Right ventricle myocardium inferior (tissue), 1 donor: ENCODE data around the gene KRTAP2-3. TPM values are rescaled to one million over a fixed set of nuclear protein-coding genes. Genes with fewer than 3 reads are reported as not detected.
"Not testable (repeated sequence)": the region's sequence is repeated elsewhere in the genome, so short reads cannot be mapped to it uniquely, and the experiment has no call there.

Experiments
- ATAC-seq: fragments of 200-7000 bp; cut with Tn5 transposase; one replicate; pipeline ENCODE4 v1.9.1; 2020; ENCODE audit warnings: mild to moderate bottlenecking, moderate library complexity
- DNase-seq: peaks from one replicate; pipeline ENCODE4 v3.0.0; 2021; ENCODE audit errors: missing footprints
- intact Hi-C: fragments of 100-400 bp; cut with DNase I; formaldehyde crosslinking; loops from one replicate; pipeline ENCODE4 v1.11.0; 2022
- long read RNA-seq: library from polyadenylated mRNA; unstranded; transcript quantifications from one replicate; pipeline ENCODE4 v2.0.0, GENCODE V29; 2021
- total RNA-seq: library from RNA; stranded (reverse); fragmentation: NEBNext Ultra II Directional; extraction: Animal tissue kit (Norgen Biotek cat#: 25700); gene quantifications from one replicate; pipeline ENCODE4 v1.2.1, GENCODE V29; 2021
- donor health status: DM: no; HTN: yes; CAD: no; lungs with severe emphysema.

Gene KRTAP2-3, protein sequence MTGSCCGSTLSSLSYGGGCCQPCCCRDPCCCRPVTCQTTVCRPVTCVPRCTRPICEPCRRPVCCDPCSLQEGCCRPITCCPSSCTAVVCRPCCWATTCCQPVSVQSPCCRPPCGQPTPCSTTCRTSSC
- total RNA-seq = not detected
- long read RNA-seq = 0 reads

DNA sequence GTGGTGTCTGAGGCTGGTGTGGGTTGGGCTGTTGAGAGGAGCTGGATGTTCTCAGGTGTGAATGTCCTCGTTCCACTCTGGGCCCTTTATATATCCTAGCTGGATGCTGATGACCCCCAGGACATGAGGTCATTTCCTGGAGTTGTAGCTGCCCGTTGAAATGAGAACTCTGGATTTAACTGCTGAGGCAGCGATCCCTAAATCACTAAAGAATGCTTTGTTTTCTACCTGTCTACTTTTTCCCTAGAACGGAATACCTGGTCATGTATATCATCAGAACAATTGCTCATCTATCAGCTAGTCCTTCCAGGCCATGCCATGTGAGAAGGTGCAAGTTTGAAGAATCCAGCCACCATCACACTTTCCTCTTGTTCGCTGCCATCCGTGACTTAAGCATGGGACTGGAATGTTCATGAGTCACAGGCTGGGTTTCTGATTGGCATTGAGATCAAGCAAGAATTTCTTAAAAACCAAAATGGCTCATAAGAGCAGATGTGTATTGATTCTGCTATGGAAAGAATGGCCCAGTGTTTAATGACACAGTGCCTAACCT, at the start of gene KRTAP2-3:
Gene KRTAP2-3, minus strand, starts transcription at position 63 of the 553 bp plus-strand sequence. CDS start 64 bp downstream, outside the sequence.
- no peak for ATAC-seq
- intact Hi-C loops = no loop called here
- no peak for DNase-seq

GRCh38 chr17:41108728-41109386, 48.9 kb upstream of the KRTAP2-3 start:
- intact Hi-C loops, ATAC-seq, DNase-seq: not testable (repeated sequence)

GRCh38 chr17:41107941-41108450, 48.1 kb upstream of the KRTAP2-3 start:
- DNase-seq (no peak), ATAC-seq (no peak)
- intact Hi-C loops = no loop called here

GRCh38 chr17:41105347-41105746, 45.4 kb upstream of the KRTAP2-3 start, which contains the start of gene KRTAP4-9:
Gene KRTAP4-9 (plus strand): TSS chr17:41105389. CDS start chr17:41105389, 0 bp downstream.
- intact Hi-C loops, ATAC-seq, DNase-seq: not testable (repeated sequence)

DNA sequence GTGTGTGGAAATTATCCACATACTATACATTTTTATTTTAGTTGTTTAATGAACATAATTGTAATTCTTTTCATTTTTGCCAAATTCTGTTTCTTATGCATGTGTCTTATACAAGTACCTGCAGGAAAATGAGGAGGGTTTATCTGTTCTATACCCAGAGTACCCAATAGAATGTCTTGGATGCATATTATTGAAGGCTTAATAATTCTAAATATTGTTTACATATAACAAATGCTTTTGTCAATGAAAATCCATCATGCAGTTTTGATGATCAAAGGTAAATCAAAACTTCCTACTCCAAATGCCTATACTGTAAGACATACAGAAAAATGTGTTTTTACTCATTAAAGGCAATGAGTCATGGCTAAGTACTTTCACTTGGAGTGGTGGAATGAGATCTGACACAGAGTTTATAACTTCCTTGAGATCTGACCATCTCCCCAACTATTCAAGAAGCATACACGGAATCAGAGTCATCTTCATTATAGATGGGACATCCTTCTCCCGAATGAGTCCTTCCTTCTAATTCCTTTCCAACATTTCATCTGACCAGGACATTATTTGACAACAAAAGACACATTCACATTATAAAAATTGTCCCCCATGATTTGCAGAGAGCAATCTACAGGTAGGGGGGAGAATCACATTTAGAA, 44.6 kb upstream of the KRTAP2-3 start:
- DNase-seq, ATAC-seq, intact Hi-C loops: not testable (repeated sequence)

DNA sequence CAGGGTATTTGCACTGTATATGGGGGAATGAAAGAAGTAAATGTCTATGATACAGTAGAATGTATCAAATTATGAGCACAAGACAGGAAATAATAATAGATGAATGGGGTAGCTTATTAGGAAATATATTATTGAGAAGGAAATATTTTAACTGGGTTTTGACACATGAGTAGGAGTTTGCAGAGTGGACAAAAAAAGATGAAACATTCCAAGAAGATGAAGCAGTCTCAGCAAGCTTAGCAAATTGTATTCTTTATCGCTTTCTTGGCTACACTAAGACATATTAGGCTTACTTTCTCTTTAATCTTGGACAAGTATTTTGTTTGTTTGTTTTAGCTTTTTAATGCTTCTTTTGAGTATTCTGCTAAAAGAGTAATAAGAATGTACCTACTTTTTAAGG, 44.0 kb upstream of the KRTAP2-3 start:
- ATAC-seq (no peak), DNase-seq (no peak)
- intact Hi-C loops = no loop called here

GRCh38 chr17:41101586-41102259, 41.8 kb upstream of the KRTAP2-3 start, which contains the start of gene KRTAP4-16:
Gene KRTAP4-16 (minus strand): TSS chr17:41102209. CDS start chr17:41102209, 0 bp downstream.
- intact Hi-C loops = no loop called here
- no peak for DNase-seq
- ATAC-seq = no peak

DNA sequence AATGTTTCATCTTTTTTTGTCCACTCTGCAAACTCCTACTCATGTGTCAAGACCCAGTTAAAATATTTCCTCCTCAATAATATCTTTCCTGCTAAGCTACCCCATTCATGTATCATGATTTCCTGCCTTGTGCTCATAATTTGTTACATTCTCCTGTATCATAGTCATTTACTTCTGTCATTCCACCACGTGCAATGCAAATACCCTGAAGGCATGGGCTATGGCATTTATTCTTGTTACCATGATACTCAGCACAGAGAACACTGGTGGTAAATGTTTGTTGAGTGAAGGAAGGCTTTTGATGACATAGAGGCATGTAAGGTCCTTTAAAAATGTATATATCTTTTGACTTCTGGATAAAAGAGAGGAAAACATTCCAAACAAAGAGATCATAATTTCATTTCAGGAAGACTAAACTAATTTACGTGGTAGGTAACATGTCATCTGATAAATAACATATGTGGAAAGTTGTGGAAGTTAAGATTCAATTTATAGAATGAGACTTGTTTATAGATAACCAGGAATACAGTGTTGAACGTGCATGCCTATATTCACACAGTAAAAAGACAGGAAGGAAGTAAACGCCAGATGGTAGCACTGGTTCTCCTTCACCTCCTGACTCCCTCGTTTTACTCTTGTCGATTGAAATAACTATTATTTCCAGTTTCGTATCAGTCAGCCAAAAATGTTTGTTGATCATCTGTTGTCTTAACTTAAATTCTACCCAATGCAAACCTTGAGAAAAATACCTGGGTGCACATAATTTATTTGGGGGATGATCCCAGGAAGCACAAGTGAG, 40.0 kb upstream of the KRTAP2-3 start:
- intact Hi-C loops, DNase-seq, ATAC-seq: not testable (repeated sequence)

DNA sequence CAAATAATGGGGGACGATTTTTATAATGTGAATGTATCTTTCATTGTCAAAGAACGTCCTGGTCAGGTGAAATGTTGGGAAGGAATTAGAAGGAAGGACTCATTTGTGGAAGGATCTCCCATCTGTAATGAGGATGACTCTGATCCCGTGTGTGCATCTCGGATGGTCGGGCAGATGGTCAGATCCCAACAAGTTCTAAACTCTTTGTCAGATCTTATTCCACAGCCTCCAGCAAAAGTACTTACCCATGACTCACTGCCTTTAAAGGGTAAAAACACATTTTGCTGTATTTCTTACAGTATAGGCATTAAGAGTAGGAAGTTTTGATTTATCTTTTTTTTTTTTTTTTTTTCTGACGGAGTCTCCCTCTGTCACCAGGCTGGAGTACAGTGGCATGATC, 38.6 kb upstream of the KRTAP2-3 start:
- DNase-seq (no peak), ATAC-seq (no peak)
- intact Hi-C loops = no loop called here

DNA sequence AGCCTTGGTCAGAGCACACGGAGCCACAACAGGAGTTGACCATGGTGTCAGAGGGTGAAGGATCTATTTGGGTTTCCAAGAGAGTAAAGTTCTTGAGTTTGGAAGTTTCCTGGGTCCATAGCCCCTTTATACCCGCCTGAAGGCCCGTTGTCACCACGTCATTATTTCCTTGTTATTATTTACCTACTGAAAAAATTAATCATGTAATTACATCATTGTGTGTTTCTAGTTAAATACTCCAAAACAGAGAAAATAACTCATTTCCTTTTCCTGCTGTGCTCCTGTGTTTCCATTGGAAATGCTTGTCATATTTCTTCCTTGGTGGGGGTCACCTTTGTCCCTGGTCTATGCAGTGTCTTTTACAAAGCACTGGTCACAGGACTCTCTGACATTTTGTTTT, 38.1 kb upstream of the KRTAP2-3 start, which contains the start of gene KRTAP4-8:
Gene KRTAP4-8, minus strand, starts transcription at position 101 of the 400 bp plus-strand sequence. Its CDS starts 58 bp downstream, at position 43.
- intact Hi-C loops = no loop called here
- DNase-seq = no peak
- no peak for ATAC-seq

GRCh38 chr17:41096055-41096454, 36.1 kb upstream of the KRTAP2-3 start:
- intact Hi-C loops = no loop called here

DNA sequence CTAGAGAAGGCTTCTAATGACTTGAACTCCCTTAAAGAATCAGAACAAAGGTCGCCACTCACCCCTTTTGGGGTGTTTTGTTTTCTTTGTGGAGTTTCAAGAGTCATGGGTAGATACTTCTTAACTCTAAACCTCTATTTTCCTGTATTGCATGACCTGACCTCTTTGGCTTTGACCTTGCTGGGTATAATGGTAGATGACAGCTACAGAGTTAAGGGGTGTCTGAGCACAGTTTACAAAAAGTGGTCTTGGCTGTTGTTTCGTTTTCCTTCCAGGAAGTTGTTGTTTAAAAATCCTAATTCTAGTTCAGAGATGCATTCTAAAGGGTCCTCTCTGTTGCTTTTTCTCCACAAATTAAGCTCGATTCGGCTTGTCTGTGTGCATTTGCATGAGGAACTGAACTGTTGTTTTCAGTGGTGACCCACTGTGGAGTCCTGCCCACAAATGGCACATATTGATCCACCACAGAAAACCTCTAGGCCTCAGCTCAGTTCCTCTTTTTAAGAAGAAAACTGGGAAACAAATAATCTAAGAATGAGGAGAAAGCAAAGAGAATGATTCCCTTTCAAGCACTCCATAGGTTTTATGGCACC, 28.9 kb upstream of the KRTAP2-3 start:
- intact Hi-C loops, DNase-seq, ATAC-seq: not testable (repeated sequence)

More at GRCh38 chr17:41096055-41096454, 36.1 kb upstream of the KRTAP2-3 start:
- ATAC-seq (no peak), DNase-seq (no peak)

DNA sequence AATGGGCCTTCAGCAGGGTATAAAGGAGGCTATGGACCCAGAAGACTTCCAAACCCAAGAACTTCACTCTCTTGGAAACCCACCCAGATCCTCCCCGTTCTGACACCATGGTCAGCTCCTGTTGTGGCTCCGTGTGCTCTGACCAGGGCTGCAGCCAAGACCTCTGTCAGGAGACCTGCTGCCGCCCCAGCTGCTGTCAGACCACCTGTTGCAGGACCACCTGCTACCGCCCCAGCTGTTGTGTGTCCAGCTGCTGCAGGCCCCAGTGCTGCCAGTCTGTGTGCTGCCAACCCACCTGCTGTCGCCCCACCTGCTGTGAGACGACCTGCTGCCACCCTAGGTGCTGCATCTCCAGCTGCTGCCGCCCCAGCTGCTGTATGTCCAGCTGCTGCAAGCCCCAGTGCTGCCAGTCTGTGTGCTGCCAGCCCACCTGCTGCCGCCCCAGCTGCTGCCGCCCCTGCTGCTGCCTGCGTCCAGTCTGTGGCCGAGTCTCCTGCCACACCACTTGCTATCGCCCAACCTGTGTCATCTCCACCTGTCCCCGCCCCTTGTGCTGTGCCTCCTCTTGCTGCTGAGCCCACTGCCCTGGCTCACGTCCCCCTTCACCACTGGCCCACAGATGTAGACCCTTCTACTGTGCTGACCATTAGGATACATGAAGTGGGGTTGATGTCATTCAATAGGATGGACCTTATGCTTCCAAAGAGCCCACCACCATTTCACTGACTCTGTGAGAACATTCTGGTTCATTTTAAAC, 24.4 kb upstream of the KRTAP2-3 start, which contains the start of gene KRTAP4-7:
Gene KRTAP4-7, plus strand, starts transcription at position 51 of the 757 bp plus-strand sequence. Its CDS starts 57 bp downstream, at position 108.
- DNase-seq, ATAC-seq, intact Hi-C loops: not testable (repeated sequence)

DNA sequence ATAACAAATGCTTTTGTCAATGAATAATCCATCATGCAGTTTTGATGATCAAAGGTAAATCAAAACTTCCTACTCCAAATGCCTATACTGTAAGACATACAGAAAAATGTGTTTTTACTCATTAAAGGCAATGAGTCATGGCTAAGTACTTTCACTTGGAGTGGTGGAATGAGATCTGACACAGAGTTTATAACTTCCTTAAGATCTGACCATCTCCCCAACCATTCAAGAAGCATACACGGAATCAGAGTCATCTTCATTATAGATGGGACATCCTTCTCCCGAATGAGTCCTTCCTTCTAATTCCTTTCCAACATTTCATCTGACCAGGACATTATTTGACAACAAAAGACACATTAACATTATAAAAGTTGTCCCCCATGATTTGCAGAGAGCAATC, 23.5 kb upstream of the KRTAP2-3 start:
- DNase-seq, ATAC-seq, intact Hi-C loops: not testable (repeated sequence)

DNA sequence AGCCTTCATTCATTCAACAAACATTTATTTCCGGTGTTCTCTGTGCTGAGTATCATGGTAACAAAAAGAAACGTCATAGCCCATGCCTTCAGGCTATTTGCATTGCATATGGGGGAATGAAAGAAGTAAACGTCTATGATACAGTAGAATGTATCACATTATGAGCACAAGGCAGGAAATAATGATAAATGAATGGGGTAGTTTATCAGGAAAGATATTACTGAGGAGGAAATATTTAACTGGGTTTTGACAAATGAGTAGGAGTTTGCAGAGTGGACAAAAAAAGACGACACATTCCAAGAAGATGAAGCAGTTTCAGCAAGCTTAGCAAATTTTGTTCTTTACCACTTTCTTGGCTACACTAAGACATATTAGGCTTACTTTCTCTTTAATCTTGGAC, 22.7 kb upstream of the KRTAP2-3 start:
- ATAC-seq = no peak
- intact Hi-C loops = no loop called here

GRCh38 chr17:41076788-41077187, 16.9 kb upstream of the KRTAP2-3 start:
- intact Hi-C loops = no loop called here
- no peak for DNase-seq
- ATAC-seq = no peak

More for the DNA sequence above, 22.7 kb upstream of the KRTAP2-3 start:
- no peak for DNase-seq
